Left kidney (tissue), 2 donors: Measurements from ENCODE around the gene RILPL1. TPM values are rescaled to one million over a fixed set of nuclear protein-coding genes. Genes with fewer than 3 reads are reported as not detected.
"Not testable (repeated sequence)": the region's sequence is repeated elsewhere in the genome, so short reads cannot be mapped to it uniquely, and the experiment has no call there.

Experiments used
- DNase-seq: peaks from one replicate; pipeline ENCODE4 v3.0.0-alpha.2; 2013
- polyA plus RNA-seq: library from polyadenylated mRNA; unstranded; fragments of 120-200 nt; gene quantifications from one replicate; pipeline ENCODE4 v1.2.1, GENCODE V29; 2013; ENCODE audit not compliant: insufficient read length

The RILPL1 gene
- polyA plus RNA-seq, 1 donor: 22.1 TPM

GRCh38 chr12:123532808-123533649 is 490 bp downstream of the RILPL1 start:
- no peak for DNase-seq

GRCh38 chr12:123532019-123532418 is 1.5 kb downstream of the RILPL1 start:
- DNase-seq: no peak

- DNase-seq: no peak
Observed at GRCh38 chr12:123531091-123531490, 2.4 kb downstream of the RILPL1 start.

- DNase-seq: no peak
Observed at GRCh38 chr12:123530668-123531067, 2.9 kb downstream of the RILPL1 start.

- no peak for DNase-seq
Observed at GRCh38 chr12:123529686-123530085, 3.8 kb downstream of the RILPL1 start.

GRCh38 chr12:123528858-123529257 is 4.7 kb downstream of the RILPL1 start:
- no peak for DNase-seq

GRCh38 chr12:123526542-123527080 is 6.9 kb downstream of the RILPL1 start:
- DNase-seq: no peak

- DNase-seq: no peak
Observed at GRCh38 chr12:123524378-123524777, 9.1 kb downstream of the RILPL1 start.

GRCh38 chr12:123523518-123523917 is 10.0 kb downstream of the RILPL1 start:
- no peak for DNase-seq

GRCh38 chr12:123522164-123522563 is 11.4 kb downstream of the RILPL1 start:
- no peak for DNase-seq

GRCh38 chr12:123520567-123521474 is 12.7 kb downstream of the RILPL1 start:
- DNase-seq: no peak

- DNase-seq: no peak
Observed at GRCh38 chr12:123519141-123520001, 14.1 kb downstream of the RILPL1 start.

- DNase-seq: no peak
Observed at GRCh38 chr12:123516216-123516780, 17.2 kb downstream of the RILPL1 start.

GRCh38 chr12:123514582-123515221 is 18.8 kb downstream of the RILPL1 start:
- DNase-seq: not testable (repeated sequence)

- DNase-seq: no peak
Observed at GRCh38 chr12:123513805-123514204, 19.7 kb downstream of the RILPL1 start.

GRCh38 chr12:123512838-123513665 is 20.5 kb downstream of the RILPL1 start:
- DNase-seq: no peak

- DNase-seq: no peak
Observed at GRCh38 chr12:123506843-123507236, 26.7 kb downstream of the RILPL1 start.

GRCh38 chr12:123506059-123506842 is 27.3 kb downstream of the RILPL1 start:
- DNase-seq: no peak

- DNase-seq: no peak
Observed at GRCh38 chr12:123502163-123502704, 31.3 kb downstream of the RILPL1 start.
